ENCODE results near the gene AP5S1. TPM values are rescaled to one million over a fixed set of nuclear protein-coding genes. Genes with fewer than 3 reads are reported as not detected.

Gene AP5S1
- total and polyA plus RNA-seq, 9 of the 15 experiments (the other 6 are each of a cell fraction or from before 2014, with no cell fraction given): 2.6 to 8.8 (median 4.4) TPM

GRCh38 chr20:3798908-3799248 is 21.5 kb upstream of the AP5S1 start:
- no peak overlapping the region for H3K27ac ChIP-seq (ENCODE audit: extremely low read depth, low read depth, low read length)
- ATAC-seq: no peak
- POLR2A ChIA-PET: no interaction called here

More at GRCh38 chr20:3798908-3799248, 21.5 kb upstream of the AP5S1 start:
- CTCF ChIA-PET (ENCODE audit: low intra/inter-chr PET ratio): no interaction called here
- peaks cover 14 to 44% of the 10 kb centered on the region in 2 experiments; a peak in 4 of 5 replicates for H3K4me1 ChIP-seq (replicated peaks in 1 of 2; ENCODE audit: control insufficient read depth in 2 of 2, insufficient read depth in 2 of 2, low read length in 2 of 2)
- DNase-seq (ENCODE audit: extremely low read depth in 1 of 4, low spot score in 3 of 4) (no peak), FAIRE-seq (no peak)
- 94% methylated on average over 2 of the region's 3 CpGs for WGBS (ENCODE audit: insufficient coverage, low coverage, missing lambda C conversion rate)
- no peak overlapping the region for H3K4me3 ChIP-seq
- peaks cover 49% of the 10 kb centered on the region; the same call in 2 of the 3 replicates for H3K36me3 ChIP-seq (ENCODE audit: control insufficient read depth, insufficient read depth, low read length)
- no peak for TF ChIP-seq TFAM (CRISPR knock-in tag; conservative IDR thresholded peaks at IDR 0.05)
- no peak for TF ChIP-seq ZBTB17 (CRISPR knock-in tag; IDR thresholded peaks at IDR 0.05)
- TF ChIP-seq ARID4B (CRISPR knock-in tag; IDR thresholded peaks at IDR 0.05): no peak
- TF ChIP-seq RBBP5 (IDR thresholded peaks at IDR 0.05; ENCODE audit: borderline replicate concordance, insufficient read depth, low read length, poor library complexity, severe bottlenecking): no peak
- TF ChIP-seq ZFX (CRISPR knock-in tag; IDR thresholded peaks at IDR 0.05): no peak
- no peak for TF ChIP-seq ZNF75A (CRISPR knock-in tag; IDR thresholded peaks at IDR 0.05)
- TF ChIP-seq TAL1 (IDR thresholded peaks at IDR 0.05): no peak
- no peak for TF ChIP-seq NFE2L1 (tag; IDR thresholded peaks at IDR 0.05; ENCODE audit: borderline replicate concordance, low read depth)
- no peak for TF ChIP-seq KAT2B (IDR thresholded peaks at IDR 0.05; ENCODE audit: low read depth, low read length)
- no TSS peak for BruUV-seq (replicated peaks)
- in situ Hi-C loops (cut with MboI) (no loop called here), intact Hi-C loops (cut with micrococcal nuclease) (no loop called here)
- H3K9me3 ChIP-seq (replicated peaks; ENCODE audit: control insufficient read depth, insufficient read depth, low read depth, low read length): no peaks in the 10 kb centered on the region
- peaks cover 12% of the 10 kb centered on the region; the same call in 2 of the 3 replicates for H3K79me2 ChIP-seq (ENCODE audit: control insufficient read depth, insufficient read depth, low read length)
- 0 out of 4 replicates have a peak overlapping the region, but pooled peaks of 1 of the 2 experiments have one; percentile 28 for H3K9ac ChIP-seq (ENCODE audit: insufficient read depth in 1 of 2, low read depth in 2 of 2, low read length in 2 of 2)
- no peak overlapping the region for H3K4me2 ChIP-seq (ENCODE audit: insufficient read depth, low read length)
- H4K20me1 ChIP-seq (replicated peaks; ENCODE audit: control insufficient read depth, insufficient read depth, low read length): no peaks in the 10 kb centered on the region
- no peaks in the 10 kb centered on the region for H3K9me1 ChIP-seq (ENCODE audit: control insufficient read depth, insufficient read depth, low read length)
- H2AFZ ChIP-seq (ENCODE audit: low read depth, low read length): no peak overlapping the region
- H3K27me3 ChIP-seq (ENCODE audit: control insufficient read depth in 2 of 2, insufficient read depth in 2 of 2, low read length in 2 of 2): no peaks in the 10 kb centered on the region

Data from K562 (cell line).